Muscle layer of duodenum (tissue), 2 donors: ENCODE data around the gene ELMO1.

Source experiments
- H3K27ac ChIP-seq: one replicate; pipeline ENCODE4 v1.7.0; 2013; ENCODE audit warnings: mild to moderate bottlenecking, low read length
- H3K27me3 ChIP-seq: one replicate; pipeline ENCODE4 v1.7.0; 2013; ENCODE audit warnings: low read depth, mild to moderate bottlenecking, control low read depth, low read length
- H3K36me3 ChIP-seq, 2 donors: one replicate each; pipeline ENCODE4 v1.7.0; 2013; ENCODE audit warnings: low read length in 2 of 2, control low read depth in 1 of 2, mild to moderate bottlenecking in 1 of 2; ENCODE audit not compliant: insufficient read depth in 2 of 2, control insufficient read depth in 1 of 2
- H3K4me1 ChIP-seq, 2 donors: one replicate each; pipeline ENCODE4 v1.7.0; 2013; ENCODE audit warnings: low read length in 2 of 2, mild to moderate bottlenecking in 2 of 2, control low read depth in 1 of 2, moderate library complexity in 1 of 2; ENCODE audit not compliant: insufficient read depth in 2 of 2, control insufficient read depth in 1 of 2
- H3K4me3 ChIP-seq, 2 donors: one replicate each; pipeline ENCODE4 v1.7.0; 2013; ENCODE audit warnings: low read length in 2 of 2, low read depth in 1 of 2, mild to moderate bottlenecking in 1 of 2
- H3K9me3 ChIP-seq, 2 donors: one replicate each; pipeline ENCODE4 v1.7.0; 2013; ENCODE audit warnings: low read length in 2 of 2, control low read depth in 1 of 2, mild to moderate bottlenecking in 1 of 2; ENCODE audit not compliant: control insufficient read depth in 1 of 2
- donor health status: healthy.

ELMO1 gene

GRCh38 chr7:37352251-37352880 is 96.3 kb downstream of the ELMO1 start:
- Histone ChIP-seq H3K36me3 (no peaks in the 10 kb centered on the region), H3K4me3 (no peak overlapping the region), H3K27me3 (no peaks in the 10 kb centered on the region), H3K4me1 (peaks cover 4 to 10% of the 10 kb centered on the region in 2 donors), H3K27ac (no peak overlapping the region), H3K9me3 (no peaks in the 10 kb centered on the region)

GRCh38 chr7:37351716-37352115 is 96.9 kb downstream of the ELMO1 start:
- H3K9me3 ChIP-seq, result no peaks in the 10 kb centered on the region
- no peak overlapping the region for H3K27ac ChIP-seq
- no peaks in the 10 kb centered on the region for H3K36me3 ChIP-seq
- no peaks in the 10 kb centered on the region for H3K27me3 ChIP-seq
- peaks cover 4 to 10% of the 10 kb centered on the region in 2 donors for H3K4me1 ChIP-seq
- H3K4me3 ChIP-seq, result no peak overlapping the region

- no peaks in the 10 kb centered on the region for H3K36me3 ChIP-seq
- H3K9me3 ChIP-seq, result no peaks in the 10 kb centered on the region
- no peak overlapping the region for H3K4me3 ChIP-seq
- H3K4me1 ChIP-seq, result peaks cover 1 to 4% of the 10 kb centered on the region in 2 donors
- H3K27ac ChIP-seq, result no peak overlapping the region
- no peaks in the 10 kb centered on the region for H3K27me3 ChIP-seq
Measured at GRCh38 chr7:37349979-37350590, 98.6 kb downstream of the ELMO1 start.

GRCh38 chr7:37348982-37349381 is 99.7 kb downstream of the ELMO1 start:
- Histone ChIP-seq H3K4me3 (no peak overlapping the region), H3K9me3 (no peaks in the 10 kb centered on the region), H3K4me1 (no peaks in the 10 kb centered on the region), H3K27me3 (no peaks in the 10 kb centered on the region), H3K27ac (no peak overlapping the region), H3K36me3 (no peaks in the 10 kb centered on the region)

- Histone ChIP-seq H3K4me3 (no peak overlapping the region), H3K27me3 (no peaks in the 10 kb centered on the region), H3K36me3 (no peaks in the 10 kb centered on the region), H3K9me3 (no peaks in the 10 kb centered on the region), H3K4me1 (no peaks in the 10 kb centered on the region), H3K27ac (no peak overlapping the region)
Measured at GRCh38 chr7:37346761-37347160, 101.9 kb downstream of the ELMO1 start.

- no peak overlapping the region for H3K27ac ChIP-seq
- H3K27me3 ChIP-seq, result no peaks in the 10 kb centered on the region
- H3K4me3 ChIP-seq, result no peak overlapping the region
- no peaks in the 10 kb centered on the region for H3K9me3 ChIP-seq
- H3K36me3 ChIP-seq, result no peaks in the 10 kb centered on the region
- no peaks in the 10 kb centered on the region for H3K4me1 ChIP-seq
Measured at GRCh38 chr7:37344886-37345579, 103.6 kb downstream of the ELMO1 start.

GRCh38 chr7:37342688-37343471 is 105.8 kb downstream of the ELMO1 start:
- Histone ChIP-seq H3K4me3 (peak overlapping the region; percentile 22 to 41), H3K36me3 (peaks cover 0 to 8% of the 10 kb centered on the region in 2 donors), H3K27me3 (no peaks in the 10 kb centered on the region), H3K4me1 (no peaks in the 10 kb centered on the region), H3K9me3 (no peaks in the 10 kb centered on the region), H3K27ac (peak overlapping the region; percentile 57)

GRCh38 chr7:37342176-37342687 is 106.4 kb downstream of the ELMO1 start:
- Histone ChIP-seq H3K9me3 (no peaks in the 10 kb centered on the region), H3K27me3 (no peaks in the 10 kb centered on the region), H3K4me3 (peak overlapping the region; percentile 22 to 41), H3K27ac (peak overlapping the region; percentile 57), H3K36me3 (peaks cover 0 to 10% of the 10 kb centered on the region in 2 donors), H3K4me1 (no peaks in the 10 kb centered on the region)

GRCh38 chr7:37341033-37341630 is 107.5 kb downstream of the ELMO1 start:
- no peaks in the 10 kb centered on the region for H3K27me3 ChIP-seq
- H3K9me3 ChIP-seq, result no peaks in the 10 kb centered on the region
- no peak overlapping the region for H3K27ac ChIP-seq
- H3K36me3 ChIP-seq, result peaks cover 0 to 10% of the 10 kb centered on the region in 2 donors
- no peaks in the 10 kb centered on the region for H3K4me1 ChIP-seq
- no peak overlapping the region for H3K4me3 ChIP-seq

- Histone ChIP-seq H3K36me3 (peaks cover 0 to 10% of the 10 kb centered on the region in 2 donors), H3K4me1 (no peaks in the 10 kb centered on the region), H3K9me3 (no peaks in the 10 kb centered on the region), H3K27me3 (no peaks in the 10 kb centered on the region), H3K27ac (no peak overlapping the region), H3K4me3 (no peak overlapping the region)
Measured at GRCh38 chr7:37338966-37339365, 109.7 kb downstream of the ELMO1 start.
